HG02840 (cell line): ENCODE results near the gene CAPN14.

Source experiments
- ATAC-seq: cut with Tn5 transposase; IDR thresholded peaks from one replicate; pipeline ENCODE4 v1.9.1; 2021; ENCODE audit warnings: mild to moderate bottlenecking, moderate library complexity, moderate number of reproducible peaks; ENCODE audit not compliant: unreplicated experiment, low FRiP score

CAPN14 gene

DNA sequence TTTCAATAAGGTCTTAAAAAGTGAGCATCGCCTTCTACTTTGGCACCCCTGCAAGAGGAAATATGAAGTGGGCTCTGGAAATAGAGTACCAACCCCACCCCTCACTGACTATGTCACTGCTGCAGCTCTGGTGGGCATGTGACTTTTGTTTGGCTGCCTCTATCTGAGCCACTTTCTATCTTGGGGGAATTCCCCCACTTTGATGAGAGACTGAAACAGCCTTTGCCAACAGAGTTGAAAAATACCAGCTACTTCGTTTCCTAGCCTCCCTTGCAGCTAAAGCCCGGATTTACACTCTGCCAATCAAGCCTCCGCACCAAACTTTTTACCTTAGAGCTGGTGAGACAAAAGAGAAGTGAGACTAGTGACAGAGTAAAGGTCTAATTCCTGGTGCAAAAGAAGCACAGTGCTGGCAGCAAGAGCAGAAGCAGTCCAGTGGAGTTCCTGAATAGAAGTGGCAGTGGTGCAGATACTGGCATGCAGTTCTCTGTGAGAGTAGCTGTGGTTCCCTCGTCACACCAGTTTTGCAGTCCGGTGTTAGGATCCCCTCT is 67.1 kb downstream of the CAPN14 start:
- ATAC-seq, result no peak

- no peak for ATAC-seq
Measured at GRCh38 chr2:31148514-31148913, 68.8 kb downstream of the CAPN14 start.

DNA sequence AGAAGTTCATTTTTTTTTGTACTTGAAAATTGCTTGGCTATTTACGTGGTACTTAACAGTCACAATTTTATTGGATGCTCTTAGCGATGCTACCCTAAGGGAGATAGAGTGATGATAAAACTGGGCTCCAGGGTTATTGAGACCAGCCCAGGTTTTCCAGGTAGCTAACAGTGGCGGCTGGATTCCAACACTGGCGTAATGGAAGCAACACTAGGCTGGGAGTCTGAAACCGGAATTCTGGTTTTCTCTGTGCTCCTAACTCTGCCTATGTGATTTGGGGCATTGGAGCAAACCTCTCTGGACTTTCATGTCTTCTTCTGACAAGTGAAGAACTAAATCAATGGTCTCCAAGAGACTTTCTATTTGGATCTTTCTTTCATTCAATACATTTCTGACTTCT is 69.7 kb downstream of the CAPN14 start:
- no peak for ATAC-seq

DNA sequence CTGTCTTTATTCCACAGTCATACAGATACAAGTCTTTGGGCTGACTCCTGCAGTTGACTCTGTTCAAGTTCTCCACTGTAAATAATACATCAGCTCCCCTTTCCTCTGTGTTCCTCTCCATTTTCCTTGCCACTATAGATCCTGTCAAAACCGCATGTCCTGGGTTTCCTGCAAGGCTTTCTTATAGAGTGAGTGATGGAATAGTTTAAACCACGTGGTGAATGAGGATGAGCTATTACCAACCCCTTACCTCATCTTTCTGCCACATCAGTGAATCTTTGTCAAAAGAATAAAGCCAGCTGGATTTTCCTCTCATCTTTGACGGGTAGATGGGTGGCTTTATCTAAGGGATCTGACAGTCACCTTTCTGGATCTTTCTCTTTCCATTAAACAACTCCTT is 75.2 kb downstream of the CAPN14 start:
- no peak for ATAC-seq

- ATAC-seq, result no peak
Measured at GRCh38 chr2:31141443-31142085, 75.8 kb downstream of the CAPN14 start.

- ATAC-seq, result no peak
Measured at GRCh38 chr2:31140151-31140550, 77.2 kb downstream of the CAPN14 start.

- ATAC-seq, result no peak
Measured at GRCh38 chr2:31139671-31140070, 77.6 kb downstream of the CAPN14 start.

DNA sequence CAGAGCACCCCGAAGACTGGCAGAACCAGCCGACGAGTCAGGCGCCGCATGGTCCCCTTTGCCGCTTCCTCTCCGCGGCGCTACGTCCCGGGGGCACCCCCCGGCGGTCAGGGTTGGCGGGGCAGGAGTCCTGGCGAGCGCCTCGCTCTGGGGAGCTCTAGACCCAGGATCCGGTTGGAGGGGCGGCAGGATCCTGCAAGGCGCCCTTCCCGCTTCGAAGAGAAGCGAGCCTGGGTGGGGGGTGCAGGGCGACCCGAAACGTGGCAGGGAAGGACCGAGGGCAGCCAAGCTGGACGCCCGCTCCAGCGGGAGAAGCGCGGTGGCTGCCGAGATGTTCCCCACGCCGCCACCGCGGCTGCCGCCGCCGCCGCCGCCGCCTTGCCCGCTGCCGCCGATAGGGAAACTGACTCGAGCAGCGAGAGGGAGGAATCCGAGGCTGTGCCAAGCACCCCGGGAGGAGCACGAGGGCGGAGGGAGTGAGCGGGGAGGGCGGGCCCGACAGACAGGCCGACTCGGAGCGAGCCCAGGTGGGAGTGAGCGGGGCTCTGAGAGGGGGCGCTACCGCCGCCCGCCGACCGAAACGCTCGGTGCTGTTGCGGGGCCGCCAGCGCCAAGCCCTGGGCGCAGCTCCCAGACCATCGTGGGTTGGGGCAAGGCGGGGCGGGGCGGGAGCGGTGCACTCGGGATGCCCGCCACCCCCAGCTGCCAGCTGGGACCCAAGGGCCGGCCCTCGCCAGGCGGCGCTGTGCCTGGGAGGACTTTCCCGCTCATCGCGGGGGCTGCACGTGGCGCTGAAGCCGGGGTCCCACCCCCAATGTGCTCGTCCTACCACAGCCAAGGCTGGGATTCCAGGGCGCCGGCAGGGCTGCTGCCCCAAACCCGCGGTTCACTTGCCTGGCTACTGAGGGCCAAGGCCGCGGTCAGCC is 79.0 kb downstream of the CAPN14 start, which contains the start of gene GALNT14:
GALNT14 (minus strand) TSS at position 404 of the 926 bp plus-strand sequence; CDS start at position 50, 354 bp downstream.
- ATAC-seq, result no peak

GRCh38 chr2:31137211-31138036 is 79.9 kb downstream of the CAPN14 start:
- ATAC-seq, result no peak

- ATAC-seq, result no peak
Measured at GRCh38 chr2:31136732-31137131, 80.6 kb downstream of the CAPN14 start.

- no peak for ATAC-seq
Measured at GRCh38 chr2:31136000-31136399, 81.3 kb downstream of the CAPN14 start.

DNA sequence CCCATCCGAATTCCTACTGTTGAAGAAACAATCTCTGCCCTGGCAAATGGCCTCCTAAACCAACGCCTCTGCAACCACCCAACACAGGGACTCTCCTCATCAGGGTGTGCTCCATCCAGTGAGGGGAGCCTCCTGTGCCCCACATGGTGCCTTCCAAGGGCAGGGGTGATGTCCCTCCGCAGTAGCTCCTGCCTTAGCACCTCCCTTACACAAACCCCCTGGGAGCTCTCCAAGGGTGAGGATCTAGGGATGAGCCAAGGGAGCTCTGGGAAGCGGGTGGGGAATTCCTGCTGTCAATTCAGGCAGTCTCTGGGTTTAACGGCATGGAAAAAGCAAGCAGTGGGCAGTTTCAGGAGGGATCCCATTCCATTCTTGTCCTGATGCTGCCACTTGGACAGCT is 82.8 kb downstream of the CAPN14 start:
- ATAC-seq, result no peak

DNA sequence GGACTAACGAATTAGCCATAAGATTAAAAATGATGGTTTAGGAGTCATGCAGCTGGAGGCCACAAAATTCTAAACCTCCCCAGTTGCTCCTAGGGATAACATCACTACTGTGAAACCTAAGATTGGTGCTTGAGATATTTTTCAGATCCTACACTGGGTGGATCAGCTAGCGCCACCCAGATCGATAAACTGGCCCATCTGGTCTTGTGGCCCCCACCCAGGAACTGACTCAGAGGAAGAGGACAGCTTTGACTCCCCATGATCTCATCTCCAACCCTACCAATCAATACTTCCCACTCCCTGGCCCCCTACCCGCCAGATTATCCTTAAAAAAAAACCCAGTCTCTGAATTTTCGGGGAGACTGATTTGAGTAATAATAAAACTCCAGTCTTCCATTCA is 84.5 kb downstream of the CAPN14 start:
- ATAC-seq, result no peak

GRCh38 chr2:31131871-31132270 is 85.4 kb downstream of the CAPN14 start:
- ATAC-seq, result no peak

GRCh38 chr2:31129375-31130171 is 87.7 kb downstream of the CAPN14 start:
- no peak for ATAC-seq

DNA sequence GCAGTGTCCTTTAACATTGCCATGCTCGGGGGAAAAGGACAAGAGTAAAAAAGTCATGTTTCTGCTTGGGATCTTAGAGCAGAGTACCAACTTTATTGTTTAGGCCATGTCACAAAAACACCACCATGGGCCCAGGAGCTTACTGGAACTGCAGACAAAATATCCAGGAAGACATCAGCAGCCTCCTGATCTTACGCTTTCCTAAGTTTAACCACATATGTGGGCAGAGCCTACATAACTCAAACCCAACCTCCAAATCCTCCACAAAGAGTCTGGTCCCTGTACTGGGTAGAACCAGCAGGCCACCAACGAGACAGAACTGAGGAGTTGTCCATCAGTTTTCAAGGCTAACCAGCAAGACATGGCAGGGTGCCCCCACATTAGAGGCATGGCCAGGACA is 89.4 kb downstream of the CAPN14 start:
- ATAC-seq, result no peak

DNA sequence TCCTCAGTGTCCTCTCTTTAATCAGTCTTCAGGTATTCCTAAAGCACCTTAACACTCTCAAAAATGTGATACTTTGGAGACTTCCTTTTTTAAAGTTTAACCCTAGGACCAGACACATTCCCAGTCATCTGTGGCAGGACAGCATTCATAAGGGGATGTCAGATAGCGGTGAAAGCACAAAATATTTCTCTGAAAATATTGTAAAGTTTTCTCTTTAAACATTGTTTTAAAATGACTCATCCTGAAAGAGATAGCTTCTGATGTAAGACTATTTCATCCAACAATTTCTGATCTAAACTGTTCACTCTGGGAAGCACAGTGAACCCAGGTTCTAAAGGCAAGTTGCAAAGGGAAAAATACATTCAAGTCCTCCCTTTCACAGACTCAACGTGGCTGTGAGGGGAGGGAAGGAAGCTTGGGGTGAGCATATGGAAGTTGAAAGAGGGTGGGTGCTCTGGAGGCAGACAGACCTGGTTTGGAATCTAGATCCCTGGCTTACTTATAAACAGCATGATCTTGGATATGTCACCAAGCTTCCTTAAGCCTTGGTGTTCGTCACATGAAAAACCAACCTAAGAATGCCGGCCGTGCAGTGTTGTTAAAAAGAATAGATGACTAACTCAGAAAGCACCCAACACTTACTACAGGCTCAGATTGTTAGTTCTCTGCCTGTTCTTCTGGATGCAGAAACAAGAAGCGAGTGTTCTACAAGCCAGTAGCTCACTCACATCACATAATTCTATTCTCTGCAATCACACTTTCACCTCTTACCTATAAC is 91.2 kb downstream of the CAPN14 start:
- no peak for ATAC-seq

DNA sequence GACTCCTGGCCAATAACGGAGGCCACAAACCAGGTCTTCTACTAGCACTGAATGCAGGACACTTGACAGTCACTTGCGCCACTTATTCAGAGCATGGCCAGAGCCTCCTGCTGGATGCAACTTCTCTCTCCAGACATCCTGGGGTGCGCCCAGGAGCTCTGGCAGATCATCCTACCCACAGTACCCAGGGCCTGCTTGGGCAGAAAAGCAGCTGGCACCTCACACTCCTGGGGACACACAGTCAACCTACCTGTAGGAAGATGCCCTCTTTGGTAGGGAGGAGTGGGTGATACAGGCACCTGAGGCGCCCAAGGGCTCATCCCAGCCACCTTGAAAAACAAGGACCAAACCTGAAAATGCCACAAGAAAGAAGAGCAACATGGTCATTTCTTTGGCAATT is 92.4 kb downstream of the CAPN14 start:
- ATAC-seq, result no peak
